GM23338 (cell line): Measurements from ENCODE around the gene KIF3B. TPM values are rescaled to one million over a fixed set of nuclear protein-coding genes. Genes with fewer than 3 reads are reported as not detected.

Source experiments
- ATAC-seq: fragments of 200-7000 bp; cut with Tn5 transposase; 3 replicates; pipeline ENCODE4 v1.9.1; 2020
- DNase-seq: peaks from one replicate; pipeline ENCODE4 v3.0.0-alpha.2; 2015; ENCODE audit warnings: low spot score
- H2AFZ ChIP-seq: fragments of 200-600 bp; sonication (generic); 2 replicates; pipeline ENCODE4 v1.8.0; 2016; ENCODE audit warnings: antibody characterized with exemption, mild to moderate bottlenecking, moderate library complexity
- H3F3A ChIP-seq: fragments of 200-600 bp; sonication (generic); replicated peaks from 2 replicates; pipeline ENCODE4 v1.8.0; 2017; ENCODE audit warnings: antibody characterized with exemption, mixed run types, low read depth
- H3K27ac ChIP-seq: fragments of 200-600 bp; sonication (generic); 2 replicates; pipeline ENCODE4 v1.6.1; 2016; ENCODE audit warnings: low read depth
- H3K27me3 ChIP-seq: fragments of 200-600 bp; sonication (generic); 2 replicates; pipeline ENCODE4 v1.8.0; 2016; ENCODE audit warnings: mild to moderate bottlenecking, mixed run types, moderate library complexity; ENCODE audit not compliant: insufficient read depth
- H3K36me3 ChIP-seq: fragments of 200-600 bp; sonication (generic); 2 replicates; pipeline ENCODE4 v1.8.0; 2016; ENCODE audit warnings: mild to moderate bottlenecking; ENCODE audit not compliant: insufficient read depth
- H3K4me1 ChIP-seq: fragments of 200-600 bp; sonication (generic); 2 replicates; pipeline ENCODE4 v1.8.0; 2016; ENCODE audit warnings: mild to moderate bottlenecking, moderate library complexity; ENCODE audit not compliant: insufficient read depth
- H3K4me2 ChIP-seq: fragments of 200-600 bp; sonication (generic); 2 replicates; pipeline ENCODE4 v1.7.1; 2017; ENCODE audit warnings: mixed run types
- H3K4me3 ChIP-seq: fragments of 200-600 bp; sonication (generic); 2 replicates; pipeline ENCODE4 v1.6.1; 2016; ENCODE audit warnings: mixed run types
- H3K79me2 ChIP-seq: fragments of 200-600 bp; sonication (generic); replicated peaks from 2 replicates; pipeline ENCODE4 v1.8.0; 2017; ENCODE audit warnings: mild to moderate bottlenecking; ENCODE audit not compliant: insufficient read depth
- H3K9me2 ChIP-seq: fragments of 200-600 bp; sonication (generic); 2 replicates; pipeline ENCODE4 v1.8.0; 2017; ENCODE audit not compliant: insufficient read depth
- H4K20me1 ChIP-seq: fragments of 200-600 bp; sonication (generic); replicated peaks from 2 replicates; pipeline ENCODE4 v1.8.0; 2017; ENCODE audit warnings: mild to moderate bottlenecking; ENCODE audit not compliant: insufficient read depth
- H3K27ac Mint-ChIP-seq: 2 replicates; pipeline ENCODE4 v1.8.0; 2020; ENCODE audit warnings: inconsistent platforms, mild to moderate bottlenecking, moderate library complexity, mixed read lengths
- H3K27me3 Mint-ChIP-seq: 3 replicates; pipeline ENCODE4 v1.8.0; 2022; ENCODE audit warnings: low read depth, mild to moderate bottlenecking, moderate library complexity, mixed read lengths, inconsistent platforms; ENCODE audit not compliant: insufficient read depth, poor library complexity
- H3K36me3 Mint-ChIP-seq: 3 replicates; pipeline ENCODE4 v1.8.0; 2021; ENCODE audit warnings: low read depth, mild to moderate bottlenecking, inconsistent platforms, moderate library complexity, mixed read lengths
- H3K4me1 Mint-ChIP-seq: 3 replicates; pipeline ENCODE4 v1.8.0; 2020; ENCODE audit warnings: mild to moderate bottlenecking, inconsistent platforms, mixed read lengths
- H3K4me3 Mint-ChIP-seq: 3 replicates; pipeline ENCODE4 v1.8.0; 2021; ENCODE audit warnings: moderate library complexity, mild to moderate bottlenecking, inconsistent platforms, mixed read lengths
- H3K9me3 Mint-ChIP-seq: 3 replicates; pipeline ENCODE4 v1.8.0; 2020; ENCODE audit warnings: moderate library complexity, mild to moderate bottlenecking, inconsistent platforms, mixed read lengths
- CREB1 ChIP-seq: fragments of 250-450 bp; sonication (Bioruptor Pico); IDR thresholded peaks from 2 replicates; pipeline ENCODE4 v1.5.0; 2020; ENCODE audit warnings: low read depth, mild to moderate bottlenecking, moderate library complexity
- POLR2AphosphoS5 ChIP-seq: IDR thresholded peaks from 2 replicates; pipeline ENCODE4 v1.6.1; 2016; ENCODE audit warnings: antibody characterized with exemption, low read depth
- STAT1 ChIP-seq: IDR thresholded peaks from one replicate; pipeline ENCODE4 v1.6.1; 2016; ENCODE audit warnings: antibody characterized with exemption; ENCODE audit not compliant: unreplicated experiment
- polyA plus RNA-seq: library from polyadenylated mRNA; unstranded; fragments of >200 nt; fragmentation: Nextera tagmentation; extraction: Ambion mirVana; gene quantifications from 2 replicates; pipeline ENCODE4 v1.2.1, GENCODE V29; 2016
- total RNA-seq: library from RNA; depleted of rRNA; stranded (reverse); fragments of >200 nt; shearing (Covaris generic); gene quantifications from 2 replicates; pipeline ENCODE4 v1.2.3, GENCODE V29; 2014
- TF ChIP-seq, protein P1 (sequence below): IDR thresholded peaks from 2 replicates; pipeline ENCODE4 v1.6.1; 2016; ENCODE audit warnings: antibody characterized with exemption
- TF ChIP-seq, protein P2 (sequence below): IDR thresholded peaks from one replicate; pipeline ENCODE4 v1.6.1; 2018; ENCODE audit warnings: antibody characterized with exemption; ENCODE audit not compliant: unreplicated experiment
- TF ChIP-seq, protein P3 (sequence below), 2 experiments: fragments of 200-600 bp in 1 of 2; sonication (generic) in 1 of 2; conservative IDR thresholded peaks; 2 replicates each; pipeline versions ENCODE4 v1.5.1 to v1.6.1; 2016 to 2017; ENCODE audit warnings: antibody characterized with exemption in 2 of 2, low read depth in 2 of 2, mild to moderate bottlenecking in 2 of 2, moderate library complexity in 1 of 2

Gene KIF3B
- total and polyA plus RNA-seq, 2 experiments from 2014 or later: 6.1 to 22.8 TPM

DNA sequence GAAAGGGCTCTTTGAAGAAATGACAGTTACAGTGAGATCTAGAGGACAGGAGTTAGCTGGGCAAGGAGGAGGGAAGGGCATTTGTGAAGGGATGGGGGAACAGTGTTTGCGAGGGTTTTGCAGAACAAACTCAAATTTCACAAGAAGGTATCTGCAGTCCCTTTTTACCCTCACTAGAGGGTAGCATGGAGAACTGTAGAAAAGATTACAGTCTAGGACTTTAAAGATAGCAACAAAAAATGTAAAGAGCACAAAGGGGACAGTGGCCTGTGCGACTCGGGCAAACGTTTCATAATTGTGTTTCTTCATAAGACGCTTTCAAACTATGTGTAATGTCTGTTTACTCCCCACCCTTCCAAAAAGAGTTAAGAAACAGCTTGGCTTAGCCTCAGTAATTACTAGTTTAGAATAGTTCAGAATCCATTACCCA, 59.5 kb downstream of the KIF3B start:
- DNase-seq: peak; percentile 75
- Mint-ChIP-seq H3K4me3 (no peak overlapping the region), H3K4me1 (peaks cover 5% of the 10 kb centered on the region)

DNA sequence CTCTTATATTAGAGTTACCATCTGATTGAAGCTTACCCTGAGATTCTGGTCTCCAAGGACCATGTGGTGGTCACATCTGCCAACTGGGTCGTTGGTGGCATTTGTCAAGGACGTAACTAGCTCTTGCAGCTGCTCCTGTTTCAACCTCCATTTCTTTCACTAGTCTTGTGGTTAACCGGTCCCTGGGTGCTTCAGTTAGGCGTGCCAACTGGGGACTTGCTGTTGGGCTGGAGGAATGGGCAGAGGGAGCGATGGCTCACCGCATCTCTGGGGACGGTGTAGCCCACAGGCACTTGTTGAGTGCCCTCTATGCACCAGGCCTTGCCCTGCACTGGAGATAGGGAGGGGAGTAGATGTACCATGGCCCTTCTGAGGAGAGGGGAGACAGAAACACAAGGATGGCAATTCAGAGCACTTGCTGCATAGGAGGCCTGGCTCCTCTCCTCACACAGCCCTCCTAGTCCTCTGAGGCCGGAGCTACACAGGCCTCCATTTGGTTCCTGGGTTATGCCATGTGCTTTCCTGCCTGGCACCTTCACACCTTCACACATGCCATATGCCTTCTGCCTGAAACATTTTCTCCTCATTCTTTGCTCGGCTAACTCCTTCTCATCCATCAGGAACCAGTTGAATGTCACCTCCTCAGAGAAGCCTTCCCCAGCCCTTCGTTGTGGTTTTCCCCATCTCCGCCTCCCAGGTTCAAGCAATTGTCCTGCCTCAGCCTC, 60.6 kb downstream of the KIF3B start:
- Mint-ChIP-seq H3K4me1 (peaks cover 5% of the 10 kb centered on the region), H3K4me3 (no peak overlapping the region), H3K9me3 (no peaks in the 10 kb centered on the region), H3K27me3 (peaks cover 7% of the 10 kb centered on the region), H3K36me3 (no peaks in the 10 kb centered on the region), H3K27ac (no peak overlapping the region)
- Histone ChIP-seq H3F3A (no peaks in the 10 kb centered on the region), H3K79me2 (no peaks in the 10 kb centered on the region), H3K4me3 (no peak overlapping the region), H2AFZ (no peak overlapping the region), H3K9me2 (0 out of 2 replicates have a peak, but pooled peaks cover 3% of the 10 kb centered on the region), H3K4me1 (peaks cover 8% of the 10 kb centered on the region; the same call in 1 of the 2 replicates), H3K27me3 (no peaks in the 10 kb centered on the region), H4K20me1 (peaks cover 4% of the 10 kb centered on the region; the same call in 1 of the 2 replicates), H3K27ac (no peak overlapping the region), H3K4me2 (no peak overlapping the region), H3K36me3 (no peaks in the 10 kb centered on the region)
- ATAC-seq: no peak
- DNase-seq: no peak
- no peak for TF ChIP-seq STAT1
- TF ChIP-seq CREB1: no peak
- TF ChIP-seq, protein P1, sequence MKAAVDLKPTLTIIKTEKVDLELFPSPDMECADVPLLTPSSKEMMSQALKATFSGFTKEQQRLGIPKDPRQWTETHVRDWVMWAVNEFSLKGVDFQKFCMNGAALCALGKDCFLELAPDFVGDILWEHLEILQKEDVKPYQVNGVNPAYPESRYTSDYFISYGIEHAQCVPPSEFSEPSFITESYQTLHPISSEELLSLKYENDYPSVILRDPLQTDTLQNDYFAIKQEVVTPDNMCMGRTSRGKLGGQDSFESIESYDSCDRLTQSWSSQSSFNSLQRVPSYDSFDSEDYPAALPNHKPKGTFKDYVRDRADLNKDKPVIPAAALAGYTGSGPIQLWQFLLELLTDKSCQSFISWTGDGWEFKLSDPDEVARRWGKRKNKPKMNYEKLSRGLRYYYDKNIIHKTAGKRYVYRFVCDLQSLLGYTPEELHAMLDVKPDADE: no peak
- TF ChIP-seq, protein P2, sequence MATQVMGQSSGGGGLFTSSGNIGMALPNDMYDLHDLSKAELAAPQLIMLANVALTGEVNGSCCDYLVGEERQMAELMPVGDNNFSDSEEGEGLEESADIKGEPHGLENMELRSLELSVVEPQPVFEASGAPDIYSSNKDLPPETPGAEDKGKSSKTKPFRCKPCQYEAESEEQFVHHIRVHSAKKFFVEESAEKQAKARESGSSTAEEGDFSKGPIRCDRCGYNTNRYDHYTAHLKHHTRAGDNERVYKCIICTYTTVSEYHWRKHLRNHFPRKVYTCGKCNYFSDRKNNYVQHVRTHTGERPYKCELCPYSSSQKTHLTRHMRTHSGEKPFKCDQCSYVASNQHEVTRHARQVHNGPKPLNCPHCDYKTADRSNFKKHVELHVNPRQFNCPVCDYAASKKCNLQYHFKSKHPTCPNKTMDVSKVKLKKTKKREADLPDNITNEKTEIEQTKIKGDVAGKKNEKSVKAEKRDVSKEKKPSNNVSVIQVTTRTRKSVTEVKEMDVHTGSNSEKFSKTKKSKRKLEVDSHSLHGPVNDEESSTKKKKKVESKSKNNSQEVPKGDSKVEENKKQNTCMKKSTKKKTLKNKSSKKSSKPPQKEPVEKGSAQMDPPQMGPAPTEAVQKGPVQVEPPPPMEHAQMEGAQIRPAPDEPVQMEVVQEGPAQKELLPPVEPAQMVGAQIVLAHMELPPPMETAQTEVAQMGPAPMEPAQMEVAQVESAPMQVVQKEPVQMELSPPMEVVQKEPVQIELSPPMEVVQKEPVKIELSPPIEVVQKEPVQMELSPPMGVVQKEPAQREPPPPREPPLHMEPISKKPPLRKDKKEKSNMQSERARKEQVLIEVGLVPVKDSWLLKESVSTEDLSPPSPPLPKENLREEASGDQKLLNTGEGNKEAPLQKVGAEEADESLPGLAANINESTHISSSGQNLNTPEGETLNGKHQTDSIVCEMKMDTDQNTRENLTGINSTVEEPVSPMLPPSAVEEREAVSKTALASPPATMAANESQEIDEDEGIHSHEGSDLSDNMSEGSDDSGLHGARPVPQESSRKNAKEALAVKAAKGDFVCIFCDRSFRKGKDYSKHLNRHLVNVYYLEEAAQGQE: no peak

More for the DNA sequence above, 59.5 kb downstream of the KIF3B start:
- 0 out of 2 replicates have a peak, but pooled peaks cover 3% of the 10 kb centered on the region for H3K9me2 ChIP-seq
- H3K79me2 ChIP-seq: no peaks in the 10 kb centered on the region
- H3K27ac ChIP-seq: no peak overlapping the region
- H3F3A ChIP-seq: no peaks in the 10 kb centered on the region
- no peak overlapping the region for H3K4me3 ChIP-seq
- H4K20me1 ChIP-seq: peaks cover 7% of the 10 kb centered on the region
- no peak overlapping the region for H2AFZ ChIP-seq
- Mint-ChIP-seq H3K36me3 (no peaks in the 10 kb centered on the region), H3K9me3 (no peaks in the 10 kb centered on the region), H3K27ac (no peak overlapping the region), H3K27me3 (peaks cover 7% of the 10 kb centered on the region)
- H3K27me3 ChIP-seq: no peaks in the 10 kb centered on the region
- peaks cover 6% of the 10 kb centered on the region; the same call in 1 of the 2 replicates for H3K36me3 ChIP-seq
- ATAC-seq: peak; percentile 67
- no peak for TF ChIP-seq POLR2AphosphoS5
- TF ChIP-seq, protein P3, sequence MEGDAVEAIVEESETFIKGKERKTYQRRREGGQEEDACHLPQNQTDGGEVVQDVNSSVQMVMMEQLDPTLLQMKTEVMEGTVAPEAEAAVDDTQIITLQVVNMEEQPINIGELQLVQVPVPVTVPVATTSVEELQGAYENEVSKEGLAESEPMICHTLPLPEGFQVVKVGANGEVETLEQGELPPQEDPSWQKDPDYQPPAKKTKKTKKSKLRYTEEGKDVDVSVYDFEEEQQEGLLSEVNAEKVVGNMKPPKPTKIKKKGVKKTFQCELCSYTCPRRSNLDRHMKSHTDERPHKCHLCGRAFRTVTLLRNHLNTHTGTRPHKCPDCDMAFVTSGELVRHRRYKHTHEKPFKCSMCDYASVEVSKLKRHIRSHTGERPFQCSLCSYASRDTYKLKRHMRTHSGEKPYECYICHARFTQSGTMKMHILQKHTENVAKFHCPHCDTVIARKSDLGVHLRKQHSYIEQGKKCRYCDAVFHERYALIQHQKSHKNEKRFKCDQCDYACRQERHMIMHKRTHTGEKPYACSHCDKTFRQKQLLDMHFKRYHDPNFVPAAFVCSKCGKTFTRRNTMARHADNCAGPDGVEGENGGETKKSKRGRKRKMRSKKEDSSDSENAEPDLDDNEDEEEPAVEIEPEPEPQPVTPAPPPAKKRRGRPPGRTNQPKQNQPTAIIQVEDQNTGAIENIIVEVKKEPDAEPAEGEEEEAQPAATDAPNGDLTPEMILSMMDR (conservative IDR thresholded peaks at IDR 0.05; ENCODE audit: low read depth in 2 of 2): peak; percentile 52 to 60
- H3K4me1 ChIP-seq: peaks cover 8% of the 10 kb centered on the region; the same call in 1 of the 2 replicates
- H3K4me2 ChIP-seq: no peak overlapping the region
